HepG2 (cell line): ENCODE measurements around the gene ZCCHC3. TPM values are rescaled to one million over a fixed set of nuclear protein-coding genes. Genes with fewer than 3 reads are reported as not detected.
A peak's percentile ranks its signal among the peaks of the same experiment; 100 is the strongest.

Source experiments
- CAMTA2 ChIP-seq: sonication (generic); formaldehyde crosslinking; IDR thresholded peaks from 2 replicates; pipeline ENCODE4 v1.4.0; 2020; ENCODE audit warnings: mild to moderate bottlenecking, missing genetic modification reagents, borderline replicate concordance
- CHCHD3 ChIP-seq: sonication (generic); formaldehyde crosslinking; IDR thresholded peaks from 2 replicates; pipeline ENCODE4 v1.8.0; 2022; ENCODE audit warnings: mild to moderate bottlenecking, missing genetic modification reagents, moderate library complexity
- IKZF1 ChIP-seq: fragments of 450-650 bp; IDR thresholded peaks from 2 replicates; pipeline ENCODE4 v1.7.1; 2016
- MEF2D ChIP-seq: sonication (generic); formaldehyde crosslinking; IDR thresholded peaks from 2 replicates; pipeline ENCODE4 v1.5.1; 2020; ENCODE audit warnings: mild to moderate bottlenecking, missing genetic modification reagents
- MEIS2 ChIP-seq: sonication (generic); formaldehyde crosslinking; IDR thresholded peaks from 2 replicates; pipeline ENCODE4 v1.9.0; 2021; ENCODE audit warnings: mild to moderate bottlenecking, missing genetic modification reagents
- MLLT10 ChIP-seq: sonication (generic); formaldehyde crosslinking; IDR thresholded peaks from 2 replicates; pipeline ENCODE4 v1.4.0; 2020; ENCODE audit warnings: missing genetic modification reagents
- NR2F1 ChIP-seq, 2 experiments: fragments of 450-650 bp in 1 of 2; formaldehyde crosslinking in 1 of 2; IDR thresholded peaks; 2 replicates each; pipeline versions ENCODE4 v1.5.0 to v1.6.1; 2016 to 2020; ENCODE audit warnings: mild to moderate bottlenecking in 1 of 2, missing compliant biosample characterization in 1 of 2, missing genetic modification reagents in 1 of 2, moderate library complexity in 1 of 2
- SMARCC2 ChIP-seq: fragments of 450-650 bp; IDR thresholded peaks from 2 replicates; pipeline ENCODE4 v1.6.1; 2017; ENCODE audit warnings: antibody characterized with exemption, mild to moderate bottlenecking
- ZNF282 ChIP-seq: fragments of 450-650 bp; IDR thresholded peaks from 2 replicates; pipeline ENCODE4 v1.6.1; 2018; ENCODE audit not compliant: partially characterized antibody
- ZNF382 ChIP-seq: sonication (generic); formaldehyde crosslinking; IDR thresholded peaks from 2 replicates; pipeline ENCODE4 v1.5.0; 2020; ENCODE audit warnings: missing genetic modification reagents, mild to moderate bottlenecking, borderline replicate concordance
- polyA plus RNA-seq, 8 experiments: library from polyadenylated mRNA; depleted of rRNA in 3 of 8; stranded (reverse) in 7 of 8; unstranded in 1 of 8; fragments of >200 nt; fragmentation: Illumina TruSeq in 4 of 8; extraction: Trizol in 4 of 8; gene quantifications; 2 replicates each; pipeline versions ENCODE4 v1.2.1 to v1.2.3, GENCODE V29; 2011 to 2016; ENCODE audit warnings: low read depth in 4 of 8, missing spikeins in 1 of 8, mixed read lengths in 1 of 8; ENCODE audit not compliant: insufficient read depth in 1 of 8
- total RNA-seq, 5 experiments: library from RNA; depleted of rRNA; stranded (reverse); fragments of >200 nt; fragmentation: Illumina TruSeq; extraction: Trizol; gene quantifications; 2 replicates each; pipeline ENCODE4 v1.2.3, GENCODE V29; 2016; ENCODE audit warnings: low read depth in 1 of 5
- TF ChIP-seq, protein P1 (sequence below): sonication (generic); formaldehyde crosslinking; IDR thresholded peaks from 2 replicates; pipeline ENCODE4 v1.8.0; 2022; ENCODE audit warnings: mild to moderate bottlenecking, missing genetic modification reagents; ENCODE audit not compliant: insufficient replicate concordance
- TF ChIP-seq, protein P2 (sequence below), 2 experiments: fragments of 450-650 bp in 1 of 2; sonication (generic) in 1 of 2; formaldehyde crosslinking in 1 of 2; IDR thresholded peaks; 2 replicates each; pipeline versions ENCODE4 v1.6.1 to v1.8.0; 2016 to 2022; ENCODE audit warnings: antibody characterized with exemption in 1 of 2, mild to moderate bottlenecking in 1 of 2, missing genetic modification reagents in 1 of 2
- TF ChIP-seq, protein P3 (sequence below): sonication (generic); formaldehyde crosslinking; IDR thresholded peaks from 2 replicates; pipeline ENCODE4 v1.5.0; 2020; ENCODE audit warnings: mild to moderate bottlenecking, missing genetic modification reagents, moderate library complexity

The ZCCHC3 gene
- total and polyA plus RNA-seq, 2 of the 13 experiments (the other 11 are each of a cell fraction or from before 2014, with no cell fraction given), result 46.6 to 63.0 TPM

DNA sequence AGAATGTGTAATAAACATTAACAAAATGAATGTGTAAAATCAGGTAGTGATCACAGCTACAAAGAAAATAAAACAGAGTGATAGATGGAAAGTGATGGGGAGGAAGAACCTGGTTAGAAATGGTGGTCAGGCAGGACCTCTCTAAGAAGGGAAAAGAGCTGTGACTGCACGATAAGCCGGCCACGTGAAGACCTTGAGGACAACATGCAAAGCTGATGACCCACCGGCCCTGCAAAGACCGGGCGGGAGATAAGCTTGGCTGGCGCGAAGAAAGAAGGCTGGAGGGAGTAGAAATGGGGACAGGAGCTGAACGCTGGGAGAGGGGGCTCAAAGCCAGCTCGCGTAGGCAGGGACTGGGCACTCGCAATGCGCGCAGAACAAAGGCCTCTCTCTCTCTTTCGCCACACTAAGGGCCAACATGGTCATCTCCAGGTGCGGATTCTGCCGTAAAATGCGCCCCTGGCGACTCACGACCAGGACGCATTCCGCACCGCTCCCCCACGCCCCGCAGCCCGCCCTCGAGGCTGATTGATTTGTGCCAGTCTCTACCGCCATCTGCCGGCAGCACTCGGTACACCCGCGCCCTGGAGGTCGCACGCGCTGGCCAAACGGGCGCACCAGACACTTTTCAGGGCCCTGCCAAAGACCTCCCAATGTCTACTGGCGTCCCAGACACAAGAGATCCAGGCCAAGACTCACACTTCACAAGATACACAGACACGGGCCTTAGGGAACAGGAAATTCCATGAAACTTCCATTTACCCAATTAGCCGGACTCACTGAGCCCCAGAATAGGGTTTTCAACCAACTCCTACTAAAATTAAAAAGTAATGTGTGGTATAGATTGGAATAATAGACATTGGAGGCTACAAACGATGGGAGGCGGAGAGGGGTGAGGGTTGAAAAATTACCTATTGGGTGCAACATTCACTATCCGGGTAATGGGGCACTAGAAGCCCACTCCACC is 30.5 kb upstream of the ZCCHC3 start (continued):
- TF ChIP-seq CAMTA2 (CRISPR knock-in tag) (peak; percentile 87), MLLT10 (CRISPR knock-in tag) (no peak), SMARCC2 (no peak), MEIS2 (CRISPR knock-in tag) (peak; percentile 93; the same call in 1 of the 2 replicates), IKZF1 (no peak), MEF2D (CRISPR knock-in tag) (peak; percentile 86), NR2F1 (CRISPR knock-in tag; IDR thresholded peaks at IDR 0.05) (0 out of 4 replicates have a peak, but pooled peaks of 1 of the 2 experiments have one; percentile 19), CHCHD3 (CRISPR knock-in tag) (peak; percentile 95; the same call in 1 of the 2 replicates), ZNF382 (CRISPR knock-in tag) (no peak), ZNF282 (no peak)
- TF ChIP-seq, protein P1, sequence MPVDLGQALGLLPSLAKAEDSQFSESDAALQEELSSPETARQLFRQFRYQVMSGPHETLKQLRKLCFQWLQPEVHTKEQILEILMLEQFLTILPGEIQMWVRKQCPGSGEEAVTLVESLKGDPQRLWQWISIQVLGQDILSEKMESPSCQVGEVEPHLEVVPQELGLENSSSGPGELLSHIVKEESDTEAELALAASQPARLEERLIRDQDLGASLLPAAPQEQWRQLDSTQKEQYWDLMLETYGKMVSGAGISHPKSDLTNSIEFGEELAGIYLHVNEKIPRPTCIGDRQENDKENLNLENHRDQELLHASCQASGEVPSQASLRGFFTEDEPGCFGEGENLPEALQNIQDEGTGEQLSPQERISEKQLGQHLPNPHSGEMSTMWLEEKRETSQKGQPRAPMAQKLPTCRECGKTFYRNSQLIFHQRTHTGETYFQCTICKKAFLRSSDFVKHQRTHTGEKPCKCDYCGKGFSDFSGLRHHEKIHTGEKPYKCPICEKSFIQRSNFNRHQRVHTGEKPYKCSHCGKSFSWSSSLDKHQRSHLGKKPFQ, result peak; percentile 89
- TF ChIP-seq, protein P2, sequence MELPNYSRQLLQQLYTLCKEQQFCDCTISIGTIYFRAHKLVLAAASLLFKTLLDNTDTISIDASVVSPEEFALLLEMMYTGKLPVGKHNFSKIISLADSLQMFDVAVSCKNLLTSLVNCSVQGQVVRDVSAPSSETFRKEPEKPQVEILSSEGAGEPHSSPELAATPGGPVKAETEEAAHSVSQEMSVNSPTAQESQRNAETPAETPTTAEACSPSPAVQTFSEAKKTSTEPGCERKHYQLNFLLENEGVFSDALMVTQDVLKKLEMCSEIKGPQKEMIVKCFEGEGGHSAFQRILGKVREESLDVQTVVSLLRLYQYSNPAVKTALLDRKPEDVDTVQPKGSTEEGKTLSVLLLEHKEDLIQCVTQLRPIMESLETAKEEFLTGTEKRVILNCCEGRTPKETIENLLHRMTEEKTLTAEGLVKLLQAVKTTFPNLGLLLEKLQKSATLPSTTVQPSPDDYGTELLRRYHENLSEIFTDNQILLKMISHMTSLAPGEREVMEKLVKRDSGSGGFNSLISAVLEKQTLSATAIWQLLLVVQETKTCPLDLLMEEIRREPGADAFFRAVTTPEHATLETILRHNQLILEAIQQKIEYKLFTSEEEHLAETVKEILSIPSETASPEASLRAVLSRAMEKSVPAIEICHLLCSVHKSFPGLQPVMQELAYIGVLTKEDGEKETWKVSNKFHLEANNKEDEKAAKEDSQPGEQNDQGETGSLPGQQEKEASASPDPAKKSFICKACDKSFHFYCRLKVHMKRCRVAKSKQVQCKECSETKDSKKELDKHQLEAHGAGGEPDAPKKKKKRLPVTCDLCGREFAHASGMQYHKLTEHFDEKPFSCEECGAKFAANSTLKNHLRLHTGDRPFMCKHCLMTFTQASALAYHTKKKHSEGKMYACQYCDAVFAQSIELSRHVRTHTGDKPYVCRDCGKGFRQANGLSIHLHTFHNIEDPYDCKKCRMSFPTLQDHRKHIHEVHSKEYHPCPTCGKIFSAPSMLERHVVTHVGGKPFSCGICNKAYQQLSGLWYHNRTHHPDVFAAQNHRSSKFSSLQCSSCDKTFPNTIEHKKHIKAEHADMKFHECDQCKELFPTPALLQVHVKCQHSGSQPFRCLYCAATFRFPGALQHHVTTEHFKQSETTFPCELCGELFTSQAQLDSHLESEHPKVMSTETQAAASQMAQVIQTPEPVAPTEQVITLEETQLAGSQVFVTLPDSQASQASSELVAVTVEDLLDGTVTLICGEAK (IDR thresholded peaks at IDR 0.05), result no peak
- TF ChIP-seq, protein P2 (CRISPR knock-in tag; IDR thresholded peaks at IDR 0.05), result peak; percentile 93
- TF ChIP-seq, protein P3, sequence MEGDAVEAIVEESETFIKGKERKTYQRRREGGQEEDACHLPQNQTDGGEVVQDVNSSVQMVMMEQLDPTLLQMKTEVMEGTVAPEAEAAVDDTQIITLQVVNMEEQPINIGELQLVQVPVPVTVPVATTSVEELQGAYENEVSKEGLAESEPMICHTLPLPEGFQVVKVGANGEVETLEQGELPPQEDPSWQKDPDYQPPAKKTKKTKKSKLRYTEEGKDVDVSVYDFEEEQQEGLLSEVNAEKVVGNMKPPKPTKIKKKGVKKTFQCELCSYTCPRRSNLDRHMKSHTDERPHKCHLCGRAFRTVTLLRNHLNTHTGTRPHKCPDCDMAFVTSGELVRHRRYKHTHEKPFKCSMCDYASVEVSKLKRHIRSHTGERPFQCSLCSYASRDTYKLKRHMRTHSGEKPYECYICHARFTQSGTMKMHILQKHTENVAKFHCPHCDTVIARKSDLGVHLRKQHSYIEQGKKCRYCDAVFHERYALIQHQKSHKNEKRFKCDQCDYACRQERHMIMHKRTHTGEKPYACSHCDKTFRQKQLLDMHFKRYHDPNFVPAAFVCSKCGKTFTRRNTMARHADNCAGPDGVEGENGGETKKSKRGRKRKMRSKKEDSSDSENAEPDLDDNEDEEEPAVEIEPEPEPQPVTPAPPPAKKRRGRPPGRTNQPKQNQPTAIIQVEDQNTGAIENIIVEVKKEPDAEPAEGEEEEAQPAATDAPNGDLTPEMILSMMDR (CRISPR knock-in tag), result peak; percentile 100
